ENCODE data around the gene BCAP31. TPM values are rescaled to one million over a fixed set of nuclear protein-coding genes. Genes with fewer than 3 reads are reported as not detected.
"Not testable (repeated sequence)": the region's sequence is repeated elsewhere in the genome, so short reads cannot be mapped to it uniquely, and the experiment has no call there.

Gene BCAP31
- total RNA-seq, 4 donors from 2014 or later = 37.6 to 113 (median 74.4) TPM

GRCh38 chrX:153732401-153732800 is 8.2 kb upstream of the BCAP31 start:
- H3K4me3 ChIP-seq = no peak overlapping the region
- no peak overlapping the region for H3K27ac ChIP-seq
- H3K4me1 ChIP-seq = peaks cover 8 to 15% (median 9%) of the 10 kb centered on the region in 4 donors
- WGBS, 2 donors (ENCODE audit: low coverage in 1 of 2) = 93% methylated on average over 13 of the region's 14 CpGs; no CpG with 5 or more reads in 1 of the 2 donors
- TF ChIP-seq CTCF (IDR thresholded peaks at IDR 0.05) = no peak
- no peak for TF ChIP-seq POLR2AphosphoS5 (IDR thresholded peaks at IDR 0.05)
- TF ChIP-seq POLR2A (IDR thresholded peaks at IDR 0.05) = no peak
- no peak for TF ChIP-seq EP300 (IDR thresholded peaks at IDR 0.05; ENCODE audit: low read depth)
- H3K27me3 ChIP-seq = no peaks in the 10 kb centered on the region
- in situ Hi-C loops (cut with MboI; ENCODE audit: low pct_ligation_motif_present in 1 of 4, low pct_unique_long_range_greater_than_20kb in 1 of 4, low sequenced_read_pairs in 3 of 4) = no loop called here
- H3K36me3 ChIP-seq = no peaks in the 10 kb centered on the region
- intact Hi-C loops (cut with DNase I; ENCODE audit: low total_unique reads) = no loop called here
- H3K9me3 ChIP-seq = no peaks in the 10 kb centered on the region
- DNase-seq = no peak

GRCh38 chrX:153731845-153732215 is 7.6 kb upstream of the BCAP31 start:
- in situ Hi-C loops (cut with MboI; ENCODE audit: low pct_ligation_motif_present in 1 of 4, low pct_unique_long_range_greater_than_20kb in 1 of 4, low sequenced_read_pairs in 3 of 4) (no loop called here), intact Hi-C loops (cut with DNase I; ENCODE audit: low total_unique reads) (no loop called here)
- no peak for DNase-seq
- Histone ChIP-seq H3K36me3 (no peaks in the 10 kb centered on the region), H3K9me3 (no peaks in the 10 kb centered on the region), H3K4me1 (peaks cover 9 to 21% (median 15%) of the 10 kb centered on the region in 4 donors), H3K27ac (no peak overlapping the region), H3K27me3 (no peaks in the 10 kb centered on the region), H3K4me3 (no peak overlapping the region)
- TF ChIP-seq CTCF (IDR thresholded peaks at IDR 0.05) (no peak), POLR2A (IDR thresholded peaks at IDR 0.05) (no peak), POLR2AphosphoS5 (IDR thresholded peaks at IDR 0.05) (no peak), EP300 (IDR thresholded peaks at IDR 0.05; ENCODE audit: low read depth) (no peak)
- 86% methylated on average over 1 to 3 of the region's 3 CpGs for WGBS, 2 donors (ENCODE audit: low coverage in 1 of 2)

GRCh38 chrX:153731117-153731844 is 7.1 kb upstream of the BCAP31 start:
- intact Hi-C loops (cut with DNase I; ENCODE audit: low total_unique reads) = no loop called here
- H3K9me3 ChIP-seq = no peaks in the 10 kb centered on the region
- H3K36me3 ChIP-seq = no peaks in the 10 kb centered on the region
- in situ Hi-C loops (cut with MboI; ENCODE audit: low pct_ligation_motif_present in 1 of 4, low pct_unique_long_range_greater_than_20kb in 1 of 4, low sequenced_read_pairs in 3 of 4) = no loop called here
- TF ChIP-seq POLR2A (IDR thresholded peaks at IDR 0.05) (no peak), POLR2AphosphoS5 (IDR thresholded peaks at IDR 0.05) (no peak), CTCF (IDR thresholded peaks at IDR 0.05) (no peak), EP300 (IDR thresholded peaks at IDR 0.05; ENCODE audit: low read depth) (no peak)
- H3K4me1 ChIP-seq = peaks cover 14 to 26% (median 20%) of the 10 kb centered on the region in 4 donors
- no peak overlapping the region for H3K4me3 ChIP-seq
- no peak for DNase-seq
- WGBS, 2 donors (ENCODE audit: low coverage in 1 of 2) = 90 to 100% methylated on average over 1 to 6 of the region's 6 CpGs
- H3K27ac ChIP-seq = no peak overlapping the region
- no peaks in the 10 kb centered on the region for H3K27me3 ChIP-seq

- 96% methylated on average over 23 of the region's 23 CpGs; no CpG with 5 or more reads in 1 of the 2 donors for WGBS, 2 donors (ENCODE audit: low coverage in 1 of 2)
- DNase-seq; in situ Hi-C loops (cut with MboI; ENCODE audit: low pct_ligation_motif_present in 1 of 4, low pct_unique_long_range_greater_than_20kb in 1 of 4, low sequenced_read_pairs in 3 of 4): not testable (repeated sequence)
These were observed 5.9 kb upstream of the BCAP31 start for GRCh38 chrX:153730115-153730514.

More at GRCh38 chrX:153730115-153730514, 5.9 kb upstream of the BCAP31 start:
- H3K36me3 ChIP-seq; H3K27me3 ChIP-seq; H3K4me3 ChIP-seq; H3K9me3 ChIP-seq; H3K27ac ChIP-seq; intact Hi-C loops (cut with DNase I; ENCODE audit: low total_unique reads): not testable (repeated sequence)
- peaks cover 16 to 38% (median 31%) of the 10 kb centered on the region in 4 donors for H3K4me1 ChIP-seq

All from transverse colon (tissue), 4 donors.